HepG2 (cell line): ENCODE data around the gene PIP5K1C. TPM values are rescaled to one million over a fixed set of nuclear protein-coding genes. Genes with fewer than 3 reads are reported as not detected.
A peak's percentile ranks its signal among the peaks of the same experiment; 100 is the strongest.

Source experiments
- ATAC-seq: fragments of 200-7000 bp; cut with Tn5 transposase; 3 replicates; pipeline ENCODE4 v1.9.1; 2020; ENCODE audit warnings: mild to moderate bottlenecking, moderate library complexity
- BruUV-seq: library from RNA; stranded (reverse); fragments of 400-500 nt; replicated peaks from 2 replicates; lab custom pipeline; 2021; lab: Mats Ljungman, UMichigan
- CTCF ChIA-PET: fragments of 300-600 bp; formaldehyde crosslinking; extraction: SDS; loops from one replicate; lab custom pipeline; 2021; ENCODE audit warnings: low total read pairs, inconsistent platforms, low intra/inter-chr PET ratio; lab: Yijun Ruan, JAX
- POLR2A ChIA-PET: fragments of 350-600 bp; sonication (Branson Sonifier 250); formaldehyde crosslinking; loops from one replicate; lab custom pipeline; 2020; ENCODE audit warnings: antibody characterized with exemption, inconsistent platforms; lab: Yijun Ruan, JAX
- DNase-seq: peaks from one replicate; pipeline ENCODE4 v3.0.0-alpha.2; 2015; ENCODE audit warnings: low spot score
- FAIRE-seq: peaks from 3 replicates; lab custom pipeline; 2011; peaks lifted over from hg19 to GRCh38; lab: Jason Lieb, UNC
- H2AFZ ChIP-seq: one replicate; pipeline ENCODE4 v1.6.1; 2011; ENCODE audit warnings: low read length, inconsistent platforms
- H3K27ac ChIP-seq: fragments of 300-600 bp; 3 replicates; pipeline ENCODE4 v1.8.0; 2011; ENCODE audit warnings: mixed run types, mild to moderate bottlenecking, mixed read lengths, low read length, inconsistent platforms; ENCODE audit not compliant: insufficient read depth; ENCODE audit errors: extremely low read length
- H3K27me3 ChIP-seq, 2 experiments: fragments of 200-600 bp in 1 of 2; 2 replicates in 1 of 2; 3 replicates in 1 of 2; pipeline versions ENCODE4 v1.6.0 to v1.8.0; 2011; ENCODE audit warnings: low read length in 2 of 2, mild to moderate bottlenecking in 2 of 2, moderate library complexity in 2 of 2, inconsistent platforms in 1 of 2; ENCODE audit not compliant: insufficient read depth in 2 of 2, control insufficient read depth in 1 of 2
- H3K36me3 ChIP-seq, 2 experiments: fragments of 200-600 bp in 1 of 2; replicated peaks in 1 of 2; 2 replicates in 1 of 2; 3 replicates in 1 of 2; pipeline versions ENCODE4 v1.5.1 to v1.8.0; 2011; ENCODE audit warnings: low read length in 2 of 2, inconsistent platforms in 1 of 2; ENCODE audit not compliant: insufficient read depth in 2 of 2, control insufficient read depth in 1 of 2
- H3K4me1 ChIP-seq: 2 replicates; pipeline ENCODE4 v1.5.1; 2012; ENCODE audit warnings: low read length, inconsistent platforms; ENCODE audit not compliant: insufficient read depth
- H3K4me2 ChIP-seq: 2 replicates; pipeline ENCODE4 v1.6.0; 2011; ENCODE audit warnings: low read depth, low read length, inconsistent platforms
- H3K4me3 ChIP-seq, 3 experiments: fragments of 200-600 bp in 1 of 3; sonication (generic), shearing (Covaris generic) in 1 of 3; replicated peaks in 1 of 3; 2 replicates each; pipeline ENCODE4 v1.5.1; 2011 to 2016; ENCODE audit warnings: low read length in 3 of 3, inconsistent platforms in 2 of 3, low read depth in 2 of 3, mild to moderate bottlenecking in 2 of 3, control low read depth in 1 of 3, mixed read lengths in 1 of 3; ENCODE audit not compliant: insufficient read depth in 1 of 3
- H3K79me2 ChIP-seq: one replicate; pipeline ENCODE4 v1.6.1; 2011; ENCODE audit warnings: low read length, inconsistent platforms; ENCODE audit not compliant: insufficient read depth
- H3K9ac ChIP-seq: 2 replicates; pipeline ENCODE4 v1.6.0; 2011; ENCODE audit warnings: mild to moderate bottlenecking, low read depth, low read length, inconsistent platforms; ENCODE audit not compliant: insufficient read depth
- H3K9me3 ChIP-seq: 2 replicates; pipeline ENCODE4 v1.5.1; 2012; ENCODE audit warnings: mild to moderate bottlenecking, low read length
- H4K20me1 ChIP-seq: 2 replicates; pipeline ENCODE4 v1.6.0; 2011; ENCODE audit warnings: inconsistent platforms, mild to moderate bottlenecking, low read length, moderate library complexity; ENCODE audit not compliant: insufficient read depth
- AGO2 ChIP-seq: fragments of 200-400 bp; formaldehyde crosslinking; optimal IDR thresholded peaks from 2 replicates; pipeline ENCODE3; 2017; ENCODE audit warnings: mild to moderate bottlenecking, low read depth, low read length, moderate library complexity
- HNRNPK ChIP-seq: fragments of 200-400 bp; formaldehyde crosslinking; IDR thresholded peaks from 2 replicates; pipeline ENCODE4 v1.6.1; 2018; ENCODE audit warnings: low read length, low read depth, moderate library complexity, mild to moderate bottlenecking; ENCODE audit not compliant: poor library complexity, severe bottlenecking
- PBX3 ChIP-seq: sonication (generic); formaldehyde crosslinking; IDR thresholded peaks from 2 replicates; pipeline ENCODE4 v1.8.1; 2023; ENCODE audit warnings: missing genetic modification reagents, inconsistent platforms, borderline replicate concordance
- SMAD3 ChIP-seq: sonication (generic); formaldehyde crosslinking; IDR thresholded peaks from 2 replicates; pipeline ENCODE4 v1.4.0; 2020; ENCODE audit warnings: missing genetic modification reagents
- ZNF383 ChIP-seq: sonication (generic); formaldehyde crosslinking; IDR thresholded peaks from 2 replicates; pipeline ENCODE4 v1.4.0; 2020; ENCODE audit warnings: missing genetic modification reagents, mild to moderate bottlenecking, borderline replicate concordance
- ZNF567 ChIP-seq: sonication (generic); formaldehyde crosslinking; IDR thresholded peaks from 2 replicates; pipeline ENCODE4 v1.8.1; 2023; ENCODE audit warnings: mild to moderate bottlenecking, missing genetic modification reagents, borderline replicate concordance
- ZNF816 ChIP-seq: sonication (generic); formaldehyde crosslinking; IDR thresholded peaks from 2 replicates; pipeline ENCODE4 v1.8.0; 2022; ENCODE audit warnings: missing genetic modification reagents, mild to moderate bottlenecking, borderline replicate concordance
- ZUFSP ChIP-seq: sonication (generic); formaldehyde crosslinking; IDR thresholded peaks from 2 replicates; pipeline ENCODE4 v1.9.0; 2021; ENCODE audit warnings: missing genetic modification reagents, mild to moderate bottlenecking, borderline replicate concordance
- WGBS: methylation state at CpG from one replicate; pipeline ENCODE4 v1.1.6; 2017; ENCODE audit warnings: low lambda C conversion rate; 5-methylcytosine and 5-hydroxymethylcytosine counted together
- in situ Hi-C: cut with HindIII; loops from 2 replicates; pipeline ENCODE4 v1.10.0; 2017; ENCODE audit warnings: low pct_unique_long_range_greater_than_20kb; ENCODE audit not compliant: extremely low pct_ligation_motif_present
- intact Hi-C: fragments of 100-400 bp; cut with micrococcal nuclease; formaldehyde crosslinking; loops from one replicate; pipeline ENCODE4 v1.10.0; 2022; ENCODE audit not compliant: unreplicated experiment
- polyA plus RNA-seq, 8 experiments: library from polyadenylated mRNA; depleted of rRNA in 3 of 8; stranded (reverse) in 7 of 8; unstranded in 1 of 8; fragments of >200 nt; fragmentation: Illumina TruSeq in 4 of 8; extraction: Trizol in 4 of 8; gene quantifications; 2 replicates each; pipeline versions ENCODE4 v1.2.1 to v1.2.3, GENCODE V29; 2011 to 2016; ENCODE audit warnings: low read depth in 4 of 8, missing spikeins in 1 of 8, mixed read lengths in 1 of 8; ENCODE audit not compliant: insufficient read depth in 1 of 8
- total RNA-seq, 5 experiments: library from RNA; depleted of rRNA; stranded (reverse); fragments of >200 nt; fragmentation: Illumina TruSeq; extraction: Trizol; gene quantifications; 2 replicates each; pipeline ENCODE4 v1.2.3, GENCODE V29; 2016; ENCODE audit warnings: low read depth in 1 of 5
- TF ChIP-seq, protein P1 (sequence below): sonication (generic); formaldehyde crosslinking; IDR thresholded peaks from 2 replicates; pipeline ENCODE4 v1.5.0; 2020; ENCODE audit warnings: mild to moderate bottlenecking, low read depth, missing genetic modification reagents, borderline replicate concordance

The PIP5K1C gene
- total and polyA plus RNA-seq, 2 of the 13 experiments (the other 11 are each of a cell fraction or from before 2014, with no cell fraction given), result 3.6 to 4.3 TPM

DNA sequence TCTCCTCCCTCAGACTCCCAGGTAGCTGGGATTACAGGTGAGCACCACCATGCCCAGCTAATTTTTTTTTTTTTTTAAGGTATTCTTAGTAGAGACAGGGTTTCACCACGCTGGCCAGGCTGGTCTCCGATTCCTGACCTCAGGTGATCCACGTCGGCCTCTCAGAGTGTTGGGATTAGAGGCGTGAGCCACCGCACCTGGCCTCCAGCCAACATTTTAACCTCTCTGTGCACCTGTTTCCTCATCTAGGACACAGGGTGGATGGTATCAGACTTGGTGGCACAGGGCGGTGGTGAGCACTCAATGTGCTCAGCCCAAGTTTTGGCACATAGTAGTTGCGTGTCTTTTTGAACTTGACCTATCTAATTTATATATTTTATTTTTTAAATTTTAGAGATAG lies 48.7 kb upstream of the PIP5K1C start:
- DNase-seq (no peak), FAIRE-seq (no peak), ATAC-seq (no peak)
- ChIA-PET POLR2A (interaction anchor here (2.4 kb wide), 1 partner anchor 13 kb away, joined by 7 read pairs; the partner anchor contains the start of genes APBA3 and MRPL54), CTCF (no interaction called here)
- Histone ChIP-seq H3K27me3 (no peaks in the 10 kb centered on the region), H4K20me1 (no peaks in the 10 kb centered on the region), H3K27ac (no peak overlapping the region), H3K4me3 (no peak overlapping the region), H3K4me2 (no peak overlapping the region), H3K9ac (no peak overlapping the region), H3K9me3 (no peaks in the 10 kb centered on the region), H3K4me1 (no peaks in the 10 kb centered on the region), H3K36me3 (peaks cover 0 to 4% of the 10 kb centered on the region in 2 experiments; a peak in 2 of 5 replicates), H2AFZ (no peak overlapping the region), H3K79me2 (no peaks in the 10 kb centered on the region)
- WGBS, result over 99% methylated on average over 8 of the region's 8 CpGs
- intact Hi-C loops (no loop called here), in situ Hi-C loops (no loop called here)
- no TSS peak for BruUV-seq
- TF ChIP-seq HNRNPK (no peak), ZNF567 (no peak), ZNF383 (CRISPR knock-in tag) (no peak)

GRCh38 chr19:3746371-3747056 lies 46.2 kb upstream of the PIP5K1C start:
- DNase-seq (no peak), FAIRE-seq (no peak), ATAC-seq (no peak)
- Histone ChIP-seq H3K4me3 (no peak overlapping the region), H3K27ac (no peak overlapping the region), H3K9me3 (no peaks in the 10 kb centered on the region), H3K4me2 (no peak overlapping the region), H3K9ac (no peak overlapping the region), H3K79me2 (no peaks in the 10 kb centered on the region), H4K20me1 (no peaks in the 10 kb centered on the region), H3K27me3 (no peaks in the 10 kb centered on the region), H3K4me1 (no peaks in the 10 kb centered on the region), H3K36me3 (peaks cover 0 to 4% of the 10 kb centered on the region in 2 experiments; a peak in 2 of 5 replicates), H2AFZ (no peak overlapping the region)
- intact Hi-C loops, result no loop called here
- in situ Hi-C loops, result no loop called here
- CTCF ChIA-PET, result no interaction called here
- WGBS, result 95% methylated on average over 19 of the region's 31 CpGs
- POLR2A ChIA-PET, result interaction anchor here (0.6 to 0.7 kb wide), 2 partner anchors 15 to 1321 kb away, joined by 3 to 6 read pairs; partner anchors contain the start of gene APBA3
- BruUV-seq, result no TSS peak
- TF ChIP-seq PBX3 (CRISPR knock-in tag) (no peak), AGO2 (peak; percentile 44), ZUFSP (CRISPR knock-in tag) (no peak), ZNF816 (no peak), SMAD3 (CRISPR knock-in tag) (no peak)
- TF ChIP-seq, protein P1, sequence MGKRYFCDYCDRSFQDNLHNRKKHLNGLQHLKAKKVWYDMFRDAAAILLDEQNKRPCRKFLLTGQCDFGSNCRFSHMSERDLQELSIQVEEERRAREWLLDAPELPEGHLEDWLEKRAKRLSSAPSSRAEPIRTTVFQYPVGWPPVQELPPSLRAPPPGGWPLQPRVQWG, result no peak
